ENCODE results near the gene ZNF530. TPM values are rescaled to one million over a fixed set of nuclear protein-coding genes. Genes with fewer than 3 reads are reported as not detected.
A peak's percentile ranks its signal among the peaks of the same experiment; 100 is the strongest.

ZNF530 gene
- total RNA-seq, 2 donors from 2014 or later = 1.5 to 7.4 TPM

DNA sequence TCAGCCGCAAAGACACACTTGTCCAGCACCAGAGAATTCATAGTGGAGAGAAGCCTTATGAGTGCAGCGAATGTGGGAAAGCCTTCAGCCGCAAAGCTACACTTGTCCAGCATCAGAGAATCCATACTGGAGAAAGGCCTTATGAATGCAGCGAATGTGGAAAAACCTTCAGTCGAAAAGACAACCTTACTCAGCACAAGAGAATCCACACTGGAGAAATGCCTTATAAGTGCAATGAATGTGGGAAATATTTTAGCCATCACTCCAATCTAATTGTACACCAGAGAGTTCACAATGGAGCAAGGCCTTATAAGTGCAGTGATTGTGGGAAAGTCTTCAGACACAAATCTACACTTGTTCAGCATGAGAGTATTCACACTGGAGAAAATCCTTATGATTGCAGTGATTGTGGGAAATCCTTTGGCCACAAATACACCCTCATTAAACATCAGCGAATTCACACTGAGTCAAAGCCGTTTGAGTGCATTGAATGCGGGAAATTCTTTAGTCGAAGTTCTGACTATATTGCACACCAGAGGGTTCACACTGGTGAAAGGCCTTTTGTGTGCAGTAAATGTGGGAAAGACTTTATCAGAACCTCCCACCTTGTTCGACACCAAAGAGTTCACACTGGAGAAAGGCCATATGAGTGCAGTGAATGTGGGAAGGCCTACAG is 21.1 kb downstream of the ZNF530 start:
- Histone ChIP-seq H3K36me3 (peaks cover 24 to 32% of the 10 kb centered on the region in 2 donors), H3K9me3 (peaks cover 14% of the 10 kb centered on the region), H3K4me3 (no peak overlapping the region), H3K27me3 (replicated peaks; ENCODE audit: insufficient read depth) (no peaks in the 10 kb centered on the region), H3K4me1 (replicated peaks) (no peaks in the 10 kb centered on the region), H3K27ac (no peak overlapping the region)
- intact Hi-C loops (cut with DNase I) = no loop called here
- no peak for DNase-seq (ENCODE audit: low spot score)
- TF ChIP-seq POLR2AphosphoS5 (IDR thresholded peaks at IDR 0.05) (no peak), POLR2A (IDR thresholded peaks at IDR 0.05) (no peak)
- TF ChIP-seq, protein P1, sequence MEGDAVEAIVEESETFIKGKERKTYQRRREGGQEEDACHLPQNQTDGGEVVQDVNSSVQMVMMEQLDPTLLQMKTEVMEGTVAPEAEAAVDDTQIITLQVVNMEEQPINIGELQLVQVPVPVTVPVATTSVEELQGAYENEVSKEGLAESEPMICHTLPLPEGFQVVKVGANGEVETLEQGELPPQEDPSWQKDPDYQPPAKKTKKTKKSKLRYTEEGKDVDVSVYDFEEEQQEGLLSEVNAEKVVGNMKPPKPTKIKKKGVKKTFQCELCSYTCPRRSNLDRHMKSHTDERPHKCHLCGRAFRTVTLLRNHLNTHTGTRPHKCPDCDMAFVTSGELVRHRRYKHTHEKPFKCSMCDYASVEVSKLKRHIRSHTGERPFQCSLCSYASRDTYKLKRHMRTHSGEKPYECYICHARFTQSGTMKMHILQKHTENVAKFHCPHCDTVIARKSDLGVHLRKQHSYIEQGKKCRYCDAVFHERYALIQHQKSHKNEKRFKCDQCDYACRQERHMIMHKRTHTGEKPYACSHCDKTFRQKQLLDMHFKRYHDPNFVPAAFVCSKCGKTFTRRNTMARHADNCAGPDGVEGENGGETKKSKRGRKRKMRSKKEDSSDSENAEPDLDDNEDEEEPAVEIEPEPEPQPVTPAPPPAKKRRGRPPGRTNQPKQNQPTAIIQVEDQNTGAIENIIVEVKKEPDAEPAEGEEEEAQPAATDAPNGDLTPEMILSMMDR (IDR thresholded peaks at IDR 0.05) = no peak
- 97% methylated on average over 10 of the region's 10 CpGs for WGBS

DNA sequence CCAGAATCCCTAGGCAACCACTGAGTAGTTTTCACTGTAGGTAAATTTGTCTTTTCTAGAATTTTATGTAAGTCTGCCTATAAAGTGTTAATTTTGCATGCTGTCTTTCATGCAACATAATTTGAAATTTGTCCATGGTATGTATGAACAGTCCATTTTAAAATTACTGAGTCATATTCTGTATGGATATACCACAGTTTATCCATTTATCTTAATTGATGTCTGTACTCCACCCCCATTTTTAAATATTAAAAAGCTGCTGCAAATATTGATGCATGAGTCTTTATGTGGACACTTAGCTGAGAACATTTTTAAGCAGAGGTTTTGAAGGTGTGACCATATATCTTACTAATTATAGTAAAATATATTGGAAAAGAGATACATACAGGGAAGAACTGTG is 23.4 kb downstream of the ZNF530 start:
- DNase-seq (ENCODE audit: low spot score) = no peak
- Histone ChIP-seq H3K27ac (no peak overlapping the region), H3K4me1 (replicated peaks) (no peaks in the 10 kb centered on the region), H3K36me3 (peaks cover 24 to 32% of the 10 kb centered on the region in 2 donors), H3K4me3 (no peak overlapping the region), H3K27me3 (replicated peaks; ENCODE audit: insufficient read depth) (no peaks in the 10 kb centered on the region), H3K9me3 (peaks cover 14% of the 10 kb centered on the region)
- intact Hi-C loops (cut with DNase I) = no loop called here
- TF ChIP-seq, protein P1 (IDR thresholded peaks at IDR 0.05) = no peak
- TF ChIP-seq POLR2AphosphoS5 (IDR thresholded peaks at IDR 0.05) (no peak), POLR2A (IDR thresholded peaks at IDR 0.05) (no peak)

DNA sequence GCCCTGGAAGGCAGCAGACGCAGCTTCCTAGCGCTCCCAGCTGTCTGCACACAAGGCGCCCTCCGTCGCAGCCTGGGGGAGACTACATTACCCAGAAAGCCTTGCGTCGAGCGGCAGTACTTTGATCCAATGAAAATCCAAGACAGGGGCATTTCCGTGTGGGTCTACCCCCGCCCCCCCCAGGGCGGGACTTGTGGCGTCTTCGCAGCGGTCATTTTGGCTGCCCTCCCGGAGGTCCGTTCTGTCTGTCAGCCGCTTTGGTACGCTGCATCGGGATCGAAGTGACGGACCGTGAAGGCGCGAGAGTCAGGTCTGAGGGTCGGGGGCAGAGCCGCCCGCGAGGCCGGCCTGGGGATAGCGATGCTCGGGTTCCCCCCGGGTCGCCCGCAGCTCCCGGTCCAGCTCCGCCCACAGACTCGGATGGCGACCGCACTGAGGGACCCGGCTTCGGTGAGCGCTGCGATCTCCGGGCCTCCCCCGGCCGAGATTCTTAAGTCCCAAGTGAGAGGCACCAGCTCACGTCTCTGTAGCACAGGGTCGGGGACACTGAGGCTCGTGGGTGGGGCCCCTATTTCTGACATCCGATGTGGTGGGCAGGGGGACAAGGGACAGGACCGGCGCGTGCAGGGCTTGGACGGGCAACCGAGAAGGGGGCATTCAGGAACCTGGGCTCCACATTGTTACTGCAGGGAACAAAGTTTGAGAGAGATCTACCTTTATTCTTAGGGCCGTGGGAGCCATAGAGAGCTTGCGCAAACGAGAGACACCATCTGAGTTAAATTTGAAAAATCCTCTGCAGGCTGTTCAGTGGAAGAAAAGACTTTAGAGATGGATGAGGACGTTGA is 33.5 kb downstream of the ZNF530 start, which contains the start of gene ZNF211:
TSS of gene ZNF211 (plus strand) at position 182 of the 845 bp plus-strand sequence. CDS start at position 361, 179 bp downstream.
- H3K27ac ChIP-seq = peak within 1 kb of the TSS; percentile 77 to 84
- H3K4me1 ChIP-seq (replicated peaks) = peaks cover 5% of the 10 kb centered on the region
- intact Hi-C loops (cut with DNase I) = no loop called here
- TF ChIP-seq, protein P1 (IDR thresholded peaks at IDR 0.05) = peak in 2 of 4 experiments; percentile 15
- peak; percentile 18 for TF ChIP-seq POLR2A (IDR thresholded peaks at IDR 0.05)
- TF ChIP-seq POLR2AphosphoS5 (IDR thresholded peaks at IDR 0.05) = peak; percentile 96
- WGBS = 1% methylated on average over 42 of the region's 59 CpGs
- no peaks in the 10 kb centered on the region for H3K36me3 ChIP-seq
- DNase-seq (ENCODE audit: low spot score) = peak; percentile 89
- no peaks in the 10 kb centered on the region for H3K9me3 ChIP-seq
- H3K4me3 ChIP-seq = peak within 1 kb of the TSS; percentile 78 to 84
- no peaks in the 10 kb centered on the region for H3K27me3 ChIP-seq (replicated peaks; ENCODE audit: insufficient read depth)

DNA sequence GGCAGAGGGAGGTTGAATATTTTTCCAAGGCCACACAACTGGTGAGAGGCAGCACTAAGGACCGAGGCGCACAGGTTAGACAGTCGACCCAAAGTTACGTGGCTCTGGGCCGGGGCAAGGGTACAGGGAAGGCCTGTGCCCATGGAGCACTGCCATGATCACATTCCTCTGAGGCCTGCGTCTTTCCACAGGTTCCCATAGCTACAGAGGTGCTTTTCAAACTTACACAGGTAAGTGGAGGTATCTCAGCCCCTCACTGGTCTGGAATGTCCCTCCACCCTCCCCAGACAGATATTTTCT is 34.1 kb downstream of the ZNF530 start:
- 42% methylated on average over 6 of the region's 6 CpGs for WGBS
- intact Hi-C loops (cut with DNase I) = no loop called here
- H3K4me1 ChIP-seq (replicated peaks) = peaks cover 5% of the 10 kb centered on the region
- no peaks in the 10 kb centered on the region for H3K36me3 ChIP-seq
- no peaks in the 10 kb centered on the region for H3K9me3 ChIP-seq
- no peak for TF ChIP-seq POLR2A (IDR thresholded peaks at IDR 0.05)
- TF ChIP-seq, protein P1 (IDR thresholded peaks at IDR 0.05) = no peak
- TF ChIP-seq POLR2AphosphoS5 (IDR thresholded peaks at IDR 0.05) = no peak
- no peaks in the 10 kb centered on the region for H3K27me3 ChIP-seq (replicated peaks; ENCODE audit: insufficient read depth)
- peak overlapping the region; percentile 77 to 84 for H3K27ac ChIP-seq
- no peak for DNase-seq (ENCODE audit: low spot score)
- peak overlapping the region; percentile 78 to 84 for H3K4me3 ChIP-seq
